Kidney (tissue), 14 donors: ENCODE results near the gene SRSF3. TPM values are rescaled to one million over a fixed set of nuclear protein-coding genes. Genes with fewer than 3 reads are reported as not detected.
"Not testable (repeated sequence)": the region's sequence is repeated elsewhere in the genome, so short reads cannot be mapped to it uniquely, and the experiment has no call there.

Experiments
- DNase-seq, 5 donors: peaks; one replicate each; pipeline ENCODE4 v3.0.0-alpha.2; 2013 to 2020
- FAIRE-seq: peaks from 2 replicates; lab custom pipeline; 2012; peaks lifted over from hg19 to GRCh38; lab: Jason Lieb, UNC
- H3K27ac ChIP-seq, 2 donors: one replicate each; pipeline ENCODE4 v1.7.0; 2013; ENCODE audit warnings: low read depth in 2 of 2, low read length in 2 of 2, inconsistent platforms in 1 of 2
- H3K27me3 ChIP-seq: one replicate; pipeline ENCODE4 v1.7.1; 2013; ENCODE audit warnings: low read length, inconsistent platforms; ENCODE audit not compliant: control insufficient read depth, insufficient read depth
- H3K36me3 ChIP-seq, 3 donors: one replicate each; pipeline versions ENCODE4 v1.7.0 to v1.7.1; 2013; ENCODE audit warnings: low read length in 3 of 3, control low read depth in 1 of 3, inconsistent platforms in 1 of 3; ENCODE audit not compliant: insufficient read depth in 3 of 3, control insufficient read depth in 2 of 3
- H3K4me1 ChIP-seq, 3 donors: one replicate each; pipeline versions ENCODE4 v1.7.0 to v1.7.1; 2013; ENCODE audit warnings: low read length in 3 of 3, inconsistent platforms in 1 of 3, low read depth in 1 of 3; ENCODE audit not compliant: control insufficient read depth in 2 of 3, insufficient read depth in 2 of 3
- H3K4me3 ChIP-seq, 3 donors: one replicate each; pipeline versions ENCODE4 v1.7.0 to v1.8.1; 2013; ENCODE audit warnings: low read length in 3 of 3, control low read depth in 1 of 3, inconsistent platforms in 1 of 3
- H3K9ac ChIP-seq, 3 donors: one replicate each; pipeline versions ENCODE4 v1.7.0 to v1.7.1; 2013; ENCODE audit warnings: low read length in 3 of 3, control low read depth in 1 of 3, inconsistent platforms in 1 of 3
- H3K9me3 ChIP-seq, 3 donors: one replicate each; pipeline versions ENCODE4 v1.7.0 to v1.7.1; 2013; ENCODE audit warnings: low read length in 3 of 3, control low read depth in 1 of 3, inconsistent platforms in 1 of 3; ENCODE audit not compliant: control insufficient read depth in 2 of 3, insufficient read depth in 1 of 3
- CTCF ChIP-seq: IDR thresholded peaks from 3 replicates; pipeline ENCODE4 v1.5.1; 2012; ENCODE audit warnings: mild to moderate bottlenecking, moderate library complexity, borderline replicate concordance; ENCODE audit not compliant: insufficient read depth; ENCODE audit errors: extremely low read depth
- intact Hi-C: fragments of 100-400 bp; cut with DNase I; formaldehyde crosslinking; loops from one replicate; pipeline ENCODE4 v1.11.1; 2022
- polyA plus RNA-seq: library from polyadenylated mRNA; stranded (reverse); fragments of 350-450 nt; fragmentation: Illumina TruSeq; extraction: RNeasy Lipid Tissue Mini Kit (QIAGEN cat#74804); gene quantifications from one replicate; pipeline ENCODE4 v1.2.3, GENCODE V29; 2014; ENCODE audit warnings: low read depth, low replicate concordance; ENCODE audit not compliant: insufficient read depth
- total RNA-seq: library from RNA; stranded (reverse); fragmentation: NEBNext Ultra II Directional; extraction: Animal tissue kit (Norgen Biotek cat#: 25700); gene quantifications from one replicate; pipeline ENCODE4 v1.2.1, GENCODE V29; 2021
- donor health status: control.
- donor health status: control.
- donor health status: control.
- donor health status: control.
- donor health status: control.
- donor health status: DM: yes; HTN: yes; CAD: no.
- donor health status: Normal renal cell carcinoma (clear cell type).

SRSF3 gene
- total and polyA plus RNA-seq, 2 donors from 2014 or later: 222 to 257 TPM

GRCh38 chr6:36649701-36650484, 55.7 kb downstream of the SRSF3 start:
- intact Hi-C loops: no loop called here
- FAIRE-seq (no peak), DNase-seq (peak in 1 of 5 donors; percentile 40)
- no peaks in the 10 kb centered on the region for H3K36me3 ChIP-seq
- TF ChIP-seq CTCF: no peak
- H3K4me3 ChIP-seq: no peak overlapping the region
- H3K9ac ChIP-seq: no peak overlapping the region
- no peak overlapping the region for H3K27ac ChIP-seq
- no peaks in the 10 kb centered on the region for H3K9me3 ChIP-seq
- H3K4me1 ChIP-seq: no peaks in the 10 kb centered on the region
- H3K27me3 ChIP-seq: no peaks in the 10 kb centered on the region

GRCh38 chr6:36650848-36651478, 56.8 kb downstream of the SRSF3 start:
- no peak for FAIRE-seq
- H3K4me3 ChIP-seq: no peak overlapping the region
- intact Hi-C loops: no loop called here
- no peaks in the 10 kb centered on the region for H3K36me3 ChIP-seq
- no peaks in the 10 kb centered on the region for H3K9me3 ChIP-seq
- H3K27ac ChIP-seq: no peak overlapping the region
- H3K4me1 ChIP-seq: no peaks in the 10 kb centered on the region
- no peaks in the 10 kb centered on the region for H3K27me3 ChIP-seq
- H3K9ac ChIP-seq: no peak overlapping the region
- peak in 1 of 5 donors; percentile 10 for DNase-seq
- no peak for TF ChIP-seq CTCF

- intact Hi-C loops: no loop called here
- no peaks in the 10 kb centered on the region for H3K9me3 ChIP-seq
- no peak for TF ChIP-seq CTCF
- FAIRE-seq: no peak
- no peaks in the 10 kb centered on the region for H3K4me1 ChIP-seq
- H3K27me3 ChIP-seq: no peaks in the 10 kb centered on the region
- H3K4me3 ChIP-seq: no peak overlapping the region
- H3K36me3 ChIP-seq: no peaks in the 10 kb centered on the region
- peak in 1 of 5 donors; percentile 13 for DNase-seq
- no peak overlapping the region for H3K27ac ChIP-seq
- no peak overlapping the region for H3K9ac ChIP-seq
Observed at GRCh38 chr6:36651659-36652379, 57.7 kb downstream of the SRSF3 start.

GRCh38 chr6:36654469-36654868, 60.3 kb downstream of the SRSF3 start:
- H3K36me3 ChIP-seq, H3K27me3 ChIP-seq, H3K4me1 ChIP-seq, H3K9me3 ChIP-seq, DNase-seq, intact Hi-C loops, H3K9ac ChIP-seq, H3K27ac ChIP-seq, FAIRE-seq, H3K4me3 ChIP-seq: not testable (repeated sequence)
